ENCODE data around the gene SIK3. TPM values are rescaled to one million over a fixed set of nuclear protein-coding genes. Genes with fewer than 3 reads are reported as not detected.

The SIK3 gene
- total RNA-seq, 2 experiments from 2014 or later = 41.4 to 41.9 TPM

- POLR2A ChIA-PET = interaction anchor here (1.5 to 1.8 kb wide), 2 partner anchors 19 to 44 kb away, joined by 5 to 7 read pairs; no protein-coding TSS in a partner anchor
- CTCF ChIA-PET = interaction anchor here (1.0 to 1.9 kb wide), 2 partner anchors 47 to 102 kb away, joined by 3 to 11 read pairs; partner anchors contain the start of gene ZPR1
Measured at GRCh38 chr11:116834535-116835041, 263.6 kb downstream of the SIK3 start.

- CTCF ChIA-PET = interaction anchor here (1.0 kb wide), 1 partner anchor 46 kb away, joined by 3 read pairs; the partner anchor contains the start of gene ZPR1
- POLR2A ChIA-PET = interaction anchor here (1.5 kb wide), 1 partner anchor 44 kb away, joined by 5 read pairs; no protein-coding TSS in a partner anchor
Measured at GRCh38 chr11:116833816-116834534, 264.3 kb downstream of the SIK3 start.

- POLR2A ChIA-PET = interaction anchor here (1.5 kb wide), 1 partner anchor 43 kb away, joined by 5 read pairs; no protein-coding TSS in a partner anchor
Measured at GRCh38 chr11:116833491-116833815, 264.8 kb downstream of the SIK3 start.

GRCh38 chr11:116832350-116833290, 265.6 kb downstream of the SIK3 start:
- ChIA-PET POLR2A (interaction anchor here (1.5 kb wide), 1 partner anchor 42 kb away, joined by 5 read pairs; no protein-coding TSS in a partner anchor), CTCF (interaction anchor here (0.6 to 1.5 kb wide), 2 partner anchors 42 to 221 kb away, joined by 3 to 4 read pairs; no protein-coding TSS in a partner anchor)

More at GRCh38 chr11:116833491-116833815, 264.8 kb downstream of the SIK3 start:
- CTCF ChIA-PET = interaction anchor here (0.6 to 1.0 kb wide), 2 partner anchors 46 to 220 kb away, joined by 3 to 4 read pairs; partner anchors contain the start of gene ZPR1

- ChIA-PET POLR2A (no interaction called here), CTCF (interaction anchor here (1.5 kb wide), 1 partner anchor 41 kb away, joined by 3 read pairs; no protein-coding TSS in a partner anchor)
Measured at GRCh38 chr11:116831790-116832349, 266.4 kb downstream of the SIK3 start.

GRCh38 chr11:116830184-116830912, 267.9 kb downstream of the SIK3 start:
- CTCF ChIA-PET = no interaction called here
- POLR2A ChIA-PET = no interaction called here

GRCh38 chr11:116829525-116830183, 268.6 kb downstream of the SIK3 start, which contains the start of gene APOC3:
Gene APOC3 (plus strand): TSS chr11:116829907. CDS start chr11:116830583, 676 bp downstream.
- POLR2A ChIA-PET = no interaction called here
- CTCF ChIA-PET = no interaction called here

GRCh38 chr11:116828632-116829524, 269.4 kb downstream of the SIK3 start:
- CTCF ChIA-PET = interaction anchor here (0.7 kb wide), 1 partner anchor 36 kb away, joined by 3 read pairs; no protein-coding TSS in a partner anchor
- POLR2A ChIA-PET = no interaction called here

- POLR2A ChIA-PET = no interaction called here
- CTCF ChIA-PET = no interaction called here
Measured at GRCh38 chr11:116827461-116827860, 270.8 kb downstream of the SIK3 start.

GRCh38 chr11:116826751-116827431, 271.3 kb downstream of the SIK3 start:
- ChIA-PET POLR2A (no interaction called here), CTCF (no interaction called here)

- POLR2A ChIA-PET = no interaction called here
Measured at GRCh38 chr11:116825854-116826750, 272.1 kb downstream of the SIK3 start.

GRCh38 chr11:116825434-116825833, 272.8 kb downstream of the SIK3 start:
- ChIA-PET CTCF (no interaction called here), POLR2A (no interaction called here)

More at GRCh38 chr11:116825854-116826750, 272.1 kb downstream of the SIK3 start:
- CTCF ChIA-PET = no interaction called here

GRCh38 chr11:116823031-116823843, 275.0 kb downstream of the SIK3 start, which contains the start of gene APOA4:
Gene APOA4 (minus strand): TSS chr11:116823304. CDS start chr11:116823191, 113 bp downstream.
- ChIA-PET CTCF (interaction anchor here (0.6 to 2.3 kb wide), 3 partner anchors 13 to 283 kb away, joined by 3 to 11 read pairs (median 3); partner anchors contain the start of gene APOA1), POLR2A (no interaction called here)

GRCh38 chr11:116822575-116822974, 275.7 kb downstream of the SIK3 start:
- CTCF ChIA-PET = interaction anchor here (0.6 to 2.3 kb wide), 3 partner anchors 14 to 284 kb away, joined by 3 to 11 read pairs (median 3); partner anchors contain the start of gene APOA1
- POLR2A ChIA-PET = no interaction called here
